NOMO-1 treated with dmso at 0.1 percent for 144 hours (cell line): ENCODE measurements around the gene POR.
"Not testable (repeated sequence)": the region's sequence is repeated elsewhere in the genome, so short reads cannot be mapped to it uniquely, and the experiment has no call there.

Experiments
- DNase-seq: peaks from one replicate; lab custom pipeline; 2025; ENCODE audit not compliant: unreplicated experiment; lab: John Stamatoyannopoulos, UW

The POR gene

GRCh38 chr7:75914655-75915415 is at the start of gene POR:
TSS of gene POR (plus strand) at chr7:75915155. CDS start at chr7:75954002, 38,847 bp downstream.
- peak; percentile 99 for DNase-seq

GRCh38 chr7:75866114-75866488 is 48.9 kb upstream of the POR start:
- no peak for DNase-seq

GRCh38 chr7:75866489-75867389 is 48.2 kb upstream of the POR start:
- DNase-seq: peak; percentile 86

GRCh38 chr7:75867390-75867717 is 47.6 kb upstream of the POR start:
- no peak for DNase-seq

- no peak for DNase-seq
Observed at GRCh38 chr7:75868153-75868552, 46.8 kb upstream of the POR start.

- no peak for DNase-seq
Observed at GRCh38 chr7:75869776-75870379, 45.1 kb upstream of the POR start.

GRCh38 chr7:75870557-75871161 is 44.3 kb upstream of the POR start:
- no peak for DNase-seq

GRCh38 chr7:75872073-75872782 is 42.7 kb upstream of the POR start:
- DNase-seq: peak; percentile 62

GRCh38 chr7:75874180-75874579 is 40.8 kb upstream of the POR start:
- DNase-seq: not testable (repeated sequence)

- no peak for DNase-seq
Observed at GRCh38 chr7:75875113-75876080, 39.6 kb upstream of the POR start.

GRCh38 chr7:75876126-75876881 is 38.7 kb upstream of the POR start:
- DNase-seq: peak; percentile 31

- no peak for DNase-seq
Observed at GRCh38 chr7:75878312-75878768, 36.6 kb upstream of the POR start.

- peak; percentile 98 for DNase-seq
Observed at GRCh38 chr7:75878769-75879611, 36.0 kb upstream of the POR start, which contains the start of gene RHBDD2. TSS of gene RHBDD2 (plus strand) at chr7:75879034. CDS start at chr7:75879083, 49 bp downstream.

- DNase-seq: no peak
Observed at GRCh38 chr7:75879771-75880184, 35.2 kb upstream of the POR start.

GRCh38 chr7:75880242-75880641 is 34.7 kb upstream of the POR start:
- no peak for DNase-seq

GRCh38 chr7:75881436-75882095 is 33.4 kb upstream of the POR start:
- DNase-seq: no peak

- DNase-seq: not testable (repeated sequence)
Observed at GRCh38 chr7:75883265-75883824, 31.6 kb upstream of the POR start.
